Liver (tissue), 9 donors: ENCODE results near the gene ZBTB21. TPM values are rescaled to one million over a fixed set of nuclear protein-coding genes. Genes with fewer than 3 reads are reported as not detected.

Experiments
- DNase-seq: peaks from one replicate; pipeline ENCODE4 v3.0.0-alpha.2; 2017; ENCODE audit warnings: low spot score
- H3K27ac ChIP-seq, 2 donors: one replicate each; pipeline ENCODE4 v1.7.0; 2013; ENCODE audit warnings: inconsistent platforms in 2 of 2, low read length in 2 of 2, control low read depth in 1 of 2, low read depth in 1 of 2, mild to moderate bottlenecking in 1 of 2
- H3K27me3 ChIP-seq, 4 donors: one replicate each; pipeline versions ENCODE4 v1.6.1 to v1.7.0; 2013; ENCODE audit warnings: low read length in 3 of 4, inconsistent platforms in 1 of 4, mild to moderate bottlenecking in 1 of 4, moderate library complexity in 1 of 4; ENCODE audit not compliant: control insufficient read depth in 4 of 4, insufficient read depth in 4 of 4
- H3K36me3 ChIP-seq, 4 donors: one replicate each; pipeline versions ENCODE4 v1.6.1 to v1.7.0; 2013; ENCODE audit warnings: low read length in 3 of 4, mild to moderate bottlenecking in 3 of 4, low read depth in 1 of 4, moderate library complexity in 1 of 4; ENCODE audit not compliant: control insufficient read depth in 4 of 4, insufficient read depth in 3 of 4
- H3K4me1 ChIP-seq, 4 donors: one replicate each; pipeline versions ENCODE4 v1.6.1 to v1.7.0; 2013; ENCODE audit warnings: low read length in 3 of 4, mild to moderate bottlenecking in 3 of 4, moderate library complexity in 1 of 4; ENCODE audit not compliant: control insufficient read depth in 4 of 4, insufficient read depth in 4 of 4
- H3K4me3 ChIP-seq, 3 donors: one replicate each; pipeline versions ENCODE4 v1.6.1 to v1.7.0; 2013; ENCODE audit warnings: low read length in 3 of 3, control low read depth in 1 of 3, low read depth in 1 of 3, mild to moderate bottlenecking in 1 of 3
- H3K9ac ChIP-seq, 2 donors: one replicate each; pipeline ENCODE4 v1.7.0; 2013; ENCODE audit warnings: low read length in 2 of 2, mild to moderate bottlenecking in 2 of 2, moderate library complexity in 2 of 2, control low read depth in 1 of 2, low read depth in 1 of 2
- H3K9me3 ChIP-seq, 4 donors: one replicate each; pipeline versions ENCODE4 v1.6.1 to v1.7.0; 2013; ENCODE audit warnings: low read length in 3 of 4; ENCODE audit not compliant: control insufficient read depth in 4 of 4
- ATF3 ChIP-seq: IDR thresholded peaks from 2 replicates; pipeline ENCODE4 v1.6.1; 2016; ENCODE audit warnings: antibody characterized with exemption
- CTCF ChIP-seq: fragments of 150-350 bp; IDR thresholded peaks from 2 replicates; pipeline ENCODE4 v1.5.1; 2017; ENCODE audit warnings: improper control_type of control experiment, low read depth, low read length; ENCODE audit not compliant: missing input control
- FOXA1 ChIP-seq: IDR thresholded peaks from 2 replicates; pipeline ENCODE4 v1.6.1; 2016; ENCODE audit warnings: antibody characterized with exemption
- FOXA2 ChIP-seq: IDR thresholded peaks from 2 replicates; pipeline ENCODE4 v1.6.1; 2016; ENCODE audit warnings: antibody characterized with exemption
- GABPA ChIP-seq, 2 donors: IDR thresholded peaks in 1 of 2; conservative IDR thresholded peaks in 1 of 2; 2 replicates each; pipeline ENCODE4 v1.6.1; 2016; ENCODE audit warnings: antibody characterized with exemption in 2 of 2, mild to moderate bottlenecking in 1 of 2, moderate library complexity in 1 of 2
- HNF4A ChIP-seq, 2 donors: conservative IDR thresholded peaks; 2 replicates each; pipeline ENCODE4 v1.6.1; 2016; ENCODE audit warnings: antibody characterized with exemption in 2 of 2, mild to moderate bottlenecking in 2 of 2
- JUND ChIP-seq, 2 donors: IDR thresholded peaks; 2 replicates each; pipeline ENCODE4 v1.6.1; 2016; ENCODE audit warnings: antibody characterized with exemption in 2 of 2
- MAX ChIP-seq: IDR thresholded peaks from 2 replicates; pipeline ENCODE4 v1.6.1; 2016; ENCODE audit warnings: antibody characterized with exemption
- RAD21 ChIP-seq, 2 donors: IDR thresholded peaks; 2 replicates each; pipeline ENCODE4 v1.6.1; 2016; ENCODE audit warnings: antibody characterized with exemption in 2 of 2, mild to moderate bottlenecking in 2 of 2
- REST ChIP-seq: IDR thresholded peaks from 2 replicates; pipeline ENCODE4 v1.6.1; 2016; ENCODE audit warnings: antibody characterized with exemption, mild to moderate bottlenecking
- RXRA ChIP-seq, 2 donors: IDR thresholded peaks; 2 replicates each; pipeline ENCODE4 v1.6.1; 2017 to 2018; ENCODE audit warnings: antibody characterized with exemption in 2 of 2, mild to moderate bottlenecking in 1 of 2
- SP1 ChIP-seq: IDR thresholded peaks from 2 replicates; pipeline ENCODE4 v1.6.1; 2018; ENCODE audit warnings: antibody characterized with exemption, mild to moderate bottlenecking
- WGBS: extraction: QIAGEN DNeasy Blood & Tissue Kit; methylation state at CpG from one replicate; pipeline ENCODE4 v1.1.7; 2013; 5-methylcytosine and 5-hydroxymethylcytosine counted together
- polyA plus RNA-seq, 2 donors: library from polyadenylated mRNA; stranded (reverse) in 1 of 2; unstranded in 1 of 2; fragments of 200-250 nt in 1 of 2; fragments of >200 nt in 1 of 2; fragmentation: Nextera tagmentation in 1 of 2; extraction: Ambion mirVana in 1 of 2; gene quantifications; one replicate each; pipeline versions ENCODE4 v1.2.1 to v1.2.3, GENCODE V29; 2013 to 2015
- total RNA-seq, 2 donors: library from RNA; depleted of rRNA; stranded (reverse); fragments of >200 nt; gene quantifications; one replicate each; pipeline ENCODE4 v1.2.3, GENCODE V29; 2014
- donor health status: healthy.
- donor health status: healthy.
- donor health status: healthy.
- donor health status: healthy.
- donor health status: healthy.

ZBTB21 gene
- total and polyA plus RNA-seq, 4 donors, result 3.1 to 14.1 (median 4.0) TPM

GRCh38 chr21:42042651-42043050, 32.5 kb upstream of the ZBTB21 start (continued):
- TF ChIP-seq MAX, result no peak
- no peak for TF ChIP-seq FOXA1
- no peak for TF ChIP-seq GABPA (IDR thresholded peaks at IDR 0.05 in 1 of 2, conservative IDR thresholded peaks at IDR 0.05 in 1 of 2)
- TF ChIP-seq SP1, result no peak
- TF ChIP-seq JUND (IDR thresholded peaks at IDR 0.05), result no peak

GRCh38 chr21:42041711-42042110, 31.6 kb upstream of the ZBTB21 start:
- no peak for DNase-seq
- H3K36me3 ChIP-seq, result no peaks in the 10 kb centered on the region
- 78% methylated on average over 4 of the region's 4 CpGs for WGBS
- no peak for TF ChIP-seq FOXA2
- TF ChIP-seq RXRA (IDR thresholded peaks at IDR 0.05), result no peak
- TF ChIP-seq REST, result no peak
- no peak for TF ChIP-seq HNF4A (conservative IDR thresholded peaks at IDR 0.05)
- no peak for TF ChIP-seq FOXA1
- H3K27me3 ChIP-seq, result no peaks in the 10 kb centered on the region
- no peaks in the 10 kb centered on the region for H3K9me3 ChIP-seq
- no peak overlapping the region for H3K9ac ChIP-seq
- no peak overlapping the region for H3K4me3 ChIP-seq
- H3K27ac ChIP-seq, result no peak overlapping the region
- peaks cover 9 to 24% (median 14%) of the 10 kb centered on the region in 4 donors for H3K4me1 ChIP-seq

GRCh38 chr21:42041246-42041645, 31.1 kb upstream of the ZBTB21 start:
- no peaks in the 10 kb centered on the region for H3K27me3 ChIP-seq
- TF ChIP-seq CTCF (no peak), ATF3 (no peak), RAD21 (IDR thresholded peaks at IDR 0.05) (no peak)
- H3K9ac ChIP-seq, result no peak overlapping the region
- whole genome bisulfite sequencing, result 98% methylated on average over 7 of the region's 7 CpGs
- no peak for DNase-seq
- no peak overlapping the region for H3K27ac ChIP-seq
- H3K4me3 ChIP-seq, result no peak overlapping the region
- H3K9me3 ChIP-seq, result no peaks in the 10 kb centered on the region
- peaks cover 9 to 24% (median 14%) of the 10 kb centered on the region in 4 donors for H3K4me1 ChIP-seq
- no peaks in the 10 kb centered on the region for H3K36me3 ChIP-seq
